ENCODE measurements around the gene MCM8.

GRCh38 chr20:5950271-5951031 is at the start of gene MCM8, which contains the start of gene TRMT6:
- TF ChIP-seq POLR2A (IDR thresholded peaks at IDR 0.05; ENCODE audit: low read length) (peak; percentile 73), GATA1 (IDR thresholded peaks at IDR 0.05; ENCODE audit: low read depth, low read length) (no peak)

Data from erythroblast (primary cell).